ENCODE measurements around the gene NTNG2.

GRCh38 chr9:132247942-132248341, 86.1 kb downstream of the NTNG2 start:
- TF ChIP-seq, protein P1, sequence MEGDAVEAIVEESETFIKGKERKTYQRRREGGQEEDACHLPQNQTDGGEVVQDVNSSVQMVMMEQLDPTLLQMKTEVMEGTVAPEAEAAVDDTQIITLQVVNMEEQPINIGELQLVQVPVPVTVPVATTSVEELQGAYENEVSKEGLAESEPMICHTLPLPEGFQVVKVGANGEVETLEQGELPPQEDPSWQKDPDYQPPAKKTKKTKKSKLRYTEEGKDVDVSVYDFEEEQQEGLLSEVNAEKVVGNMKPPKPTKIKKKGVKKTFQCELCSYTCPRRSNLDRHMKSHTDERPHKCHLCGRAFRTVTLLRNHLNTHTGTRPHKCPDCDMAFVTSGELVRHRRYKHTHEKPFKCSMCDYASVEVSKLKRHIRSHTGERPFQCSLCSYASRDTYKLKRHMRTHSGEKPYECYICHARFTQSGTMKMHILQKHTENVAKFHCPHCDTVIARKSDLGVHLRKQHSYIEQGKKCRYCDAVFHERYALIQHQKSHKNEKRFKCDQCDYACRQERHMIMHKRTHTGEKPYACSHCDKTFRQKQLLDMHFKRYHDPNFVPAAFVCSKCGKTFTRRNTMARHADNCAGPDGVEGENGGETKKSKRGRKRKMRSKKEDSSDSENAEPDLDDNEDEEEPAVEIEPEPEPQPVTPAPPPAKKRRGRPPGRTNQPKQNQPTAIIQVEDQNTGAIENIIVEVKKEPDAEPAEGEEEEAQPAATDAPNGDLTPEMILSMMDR (IDR thresholded peaks at IDR 0.05), result no peak
- TF ChIP-seq POLR2A (IDR thresholded peaks at IDR 0.05) (no peak), POLR2AphosphoS5 (IDR thresholded peaks at IDR 0.05) (no peak), EP300 (IDR thresholded peaks at IDR 0.05; ENCODE audit: low read depth) (no peak)

Data from transverse colon (tissue), 4 donors.